GM19324 (cell line): ENCODE results near the gene TAL2.

Experiments used
- ATAC-seq: cut with Tn5 transposase; IDR thresholded peaks from one replicate; pipeline ENCODE4 v1.9.1; 2021; ENCODE audit warnings: mild to moderate bottlenecking, moderate library complexity; ENCODE audit not compliant: unreplicated experiment, low FRiP score

Gene TAL2

GRCh38 chr9:105673850-105674387, 11.7 kb downstream of the TAL2 start:
- ATAC-seq = no peak

DNA sequence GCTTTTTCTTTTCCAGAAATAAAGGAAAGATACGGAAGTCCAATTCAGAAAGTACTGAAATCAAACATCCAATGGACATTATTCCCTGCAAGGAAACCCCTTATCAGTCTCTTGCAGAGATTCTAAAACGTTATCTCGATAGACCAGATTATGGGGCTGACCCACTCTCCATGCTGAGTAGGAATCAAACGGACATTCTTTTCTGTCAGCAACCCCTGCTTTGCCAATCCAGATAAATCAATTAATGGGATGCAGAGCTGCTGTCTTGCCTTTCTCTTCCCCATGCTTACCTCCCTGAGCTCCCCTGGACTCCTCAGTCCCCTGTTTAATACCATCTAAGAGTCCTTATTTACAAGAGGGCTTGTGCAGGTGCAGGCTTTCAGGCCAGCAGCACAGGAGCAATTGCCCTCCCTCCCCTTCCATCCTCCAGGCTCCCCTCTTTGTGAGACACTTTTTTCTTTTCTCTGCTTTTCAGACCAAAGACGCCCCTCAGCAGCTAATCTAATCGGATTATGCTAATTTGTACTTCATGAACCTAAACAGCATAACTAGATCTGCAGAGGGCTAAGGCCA, 14.2 kb downstream of the TAL2 start:
- ATAC-seq = no peak

GRCh38 chr9:105678163-105678562, 15.9 kb downstream of the TAL2 start:
- ATAC-seq = no peak

DNA sequence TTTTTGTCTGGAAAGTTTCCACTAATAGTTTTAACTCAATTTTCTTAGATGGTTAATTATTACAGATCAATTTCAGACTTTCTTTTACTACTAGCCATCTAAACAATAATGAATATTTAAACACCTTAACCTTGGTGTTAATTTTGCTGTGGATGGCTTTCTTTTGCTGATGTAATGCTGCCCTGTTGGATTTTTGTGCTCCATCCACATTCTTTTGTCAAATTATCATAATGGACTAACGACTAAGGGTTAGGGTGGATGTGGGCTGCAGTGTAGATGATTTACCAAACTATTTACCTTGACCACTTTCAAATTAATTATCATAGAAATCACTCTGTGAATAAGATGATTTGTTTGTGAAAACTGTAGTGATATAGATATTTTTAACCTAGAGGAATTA, 16.5 kb downstream of the TAL2 start:
- ATAC-seq = no peak

DNA sequence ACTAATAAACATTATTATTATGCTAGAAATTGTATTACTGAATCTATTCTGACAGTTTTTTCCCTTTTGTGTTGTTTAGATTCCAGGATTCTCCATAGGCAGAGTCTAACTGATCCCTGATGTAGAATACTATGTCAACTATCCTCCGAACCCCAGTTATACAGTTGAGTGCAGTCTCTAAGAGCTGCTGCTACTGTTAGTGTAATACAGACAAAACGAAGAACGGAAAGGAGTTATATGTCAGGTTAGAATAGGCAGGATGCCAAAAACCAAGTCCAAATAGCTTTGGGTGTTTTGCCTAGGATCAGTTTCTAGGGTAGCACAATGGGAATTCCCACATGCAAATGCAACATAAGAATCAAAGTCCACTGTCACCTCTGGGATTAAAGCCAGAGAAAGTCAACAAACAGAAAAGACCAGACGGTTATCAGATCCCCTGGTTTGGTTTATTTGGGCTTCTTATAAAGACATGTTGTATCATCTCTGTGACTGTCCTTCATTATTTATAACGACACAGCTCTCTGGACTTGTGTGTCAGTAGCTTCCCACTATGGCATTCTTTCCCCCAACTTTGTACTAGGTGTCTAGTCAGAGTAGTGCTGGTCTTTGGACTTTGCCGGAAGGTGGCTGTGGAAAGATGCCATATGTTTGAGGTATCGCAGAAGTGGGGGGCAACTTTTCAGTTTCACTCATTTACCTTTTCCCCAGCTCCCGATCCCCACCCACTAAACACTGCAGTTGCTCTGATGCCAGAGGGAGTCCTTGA, 17.2 kb downstream of the TAL2 start:
- ATAC-seq = no peak

DNA sequence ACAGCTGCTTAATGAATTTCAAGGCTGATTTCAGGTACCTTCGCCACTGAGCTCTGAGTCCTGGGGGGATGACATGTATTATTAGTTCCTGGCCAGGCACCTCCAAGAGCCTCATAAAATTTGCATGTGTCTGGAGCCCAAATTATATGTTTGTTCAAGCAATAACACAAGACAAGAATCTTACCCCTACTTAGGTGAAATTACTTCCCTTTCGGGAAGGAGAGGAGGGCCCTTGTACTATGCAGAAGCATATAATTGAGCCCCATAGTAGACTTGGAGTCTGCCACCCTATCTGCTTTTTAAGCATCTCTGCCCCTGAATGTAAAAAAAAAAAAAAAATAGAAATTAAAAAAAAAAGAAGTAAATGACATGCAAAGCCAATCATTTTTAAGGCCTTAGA, 19.1 kb downstream of the TAL2 start:
- ATAC-seq = no peak

DNA sequence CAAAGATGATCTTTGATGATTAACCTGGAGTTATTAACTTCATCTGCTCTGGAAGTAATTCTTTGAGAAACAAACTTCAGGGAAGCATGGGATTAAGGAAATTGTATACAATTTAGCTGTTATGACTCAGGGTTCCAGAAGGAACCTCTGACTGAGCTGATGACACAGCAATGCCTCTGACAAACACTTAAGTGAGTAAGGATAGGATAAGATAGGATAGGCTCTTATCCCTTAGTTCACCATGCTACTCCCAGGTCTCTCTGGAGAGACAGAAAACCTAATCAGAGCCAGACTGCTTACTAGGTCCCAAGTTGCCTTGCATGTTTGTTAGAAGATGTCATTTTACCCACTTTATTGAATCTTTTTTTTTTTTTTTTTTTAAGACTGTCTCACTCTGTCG, 19.5 kb downstream of the TAL2 start:
- no peak for ATAC-seq

DNA sequence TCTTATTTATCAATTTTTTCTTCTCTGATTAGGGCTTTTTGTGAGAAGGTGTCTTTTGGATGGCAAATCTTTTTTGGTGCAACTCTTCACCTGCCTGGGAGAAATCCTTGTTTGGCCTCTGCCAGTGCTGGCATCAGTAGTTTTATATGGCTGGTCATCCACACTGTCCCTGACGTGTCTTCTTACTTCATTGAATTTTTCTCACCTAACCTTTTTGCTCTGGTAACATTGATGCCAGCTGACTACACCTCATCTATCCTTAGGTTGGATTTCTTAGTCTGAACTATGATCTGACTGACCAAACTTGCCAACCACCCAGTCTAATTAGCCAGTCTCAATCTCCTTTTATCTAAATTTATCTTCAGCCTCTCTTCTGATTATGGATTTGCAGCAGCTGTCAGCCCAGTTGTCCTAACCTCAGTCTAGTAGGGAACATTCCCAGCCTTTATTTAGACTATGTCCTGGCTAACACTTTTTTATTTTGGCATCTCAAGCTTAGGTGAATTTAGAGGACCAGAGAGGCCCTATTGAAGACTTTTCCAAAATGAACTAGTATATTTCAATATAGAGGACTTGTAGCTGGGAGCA, 21.5 kb downstream of the TAL2 start:
- ATAC-seq = no peak

GRCh38 chr9:105686936-105687335, 24.7 kb downstream of the TAL2 start:
- no peak for ATAC-seq

- no peak for ATAC-seq
Measured at GRCh38 chr9:105690742-105691141, 28.5 kb downstream of the TAL2 start.

- peak; percentile 31 for ATAC-seq
Measured at GRCh38 chr9:105693435-105694189, 31.4 kb downstream of the TAL2 start.

DNA sequence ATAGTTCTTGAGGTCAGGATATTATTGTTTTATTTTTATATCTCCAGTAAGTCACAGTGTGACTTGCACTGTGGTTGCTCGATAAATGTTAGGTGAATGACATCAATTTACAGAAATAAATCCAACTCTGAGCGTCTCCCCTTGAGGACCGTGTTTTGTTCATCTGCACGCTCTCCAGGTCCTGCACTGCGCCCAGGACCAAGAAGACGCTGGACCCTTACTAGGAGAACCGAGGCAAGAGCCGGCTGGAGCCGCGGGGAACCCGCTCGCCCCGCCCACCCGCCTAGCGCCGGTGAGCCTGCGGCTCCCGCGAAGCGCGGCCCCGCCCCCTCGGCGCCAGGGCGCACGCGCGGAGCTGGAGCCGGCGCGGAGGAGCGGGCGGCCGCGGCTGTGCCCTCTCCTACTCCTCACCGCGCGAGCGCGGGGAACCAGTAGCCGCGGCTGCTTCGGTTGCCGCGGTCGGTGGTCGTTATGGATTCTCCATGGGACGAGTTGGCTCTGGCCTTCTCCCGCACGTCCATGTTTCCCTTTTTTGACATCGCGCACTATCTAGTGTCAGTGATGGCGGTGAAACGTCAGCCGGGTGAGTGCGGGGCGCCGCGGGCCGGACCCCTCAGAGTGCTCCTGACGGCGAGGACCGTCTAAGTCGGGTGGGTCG, 32.1 kb downstream of the TAL2 start, which contains the start of gene TMEM38B:
Gene TMEM38B, plus strand, starts transcription at position 352 of the 658 bp plus-strand sequence. Its CDS starts 120 bp downstream, at position 472.
- ATAC-seq = peak; percentile 85

GRCh38 chr9:105694848-105695581, 32.8 kb downstream of the TAL2 start:
- peak; percentile 69 for ATAC-seq

- no peak for ATAC-seq
Measured at GRCh38 chr9:105696219-105696793, 34.0 kb downstream of the TAL2 start.

- no peak for ATAC-seq
Measured at GRCh38 chr9:105697871-105698270, 35.6 kb downstream of the TAL2 start.

- no peak for ATAC-seq
Measured at GRCh38 chr9:105698348-105698870, 36.2 kb downstream of the TAL2 start.

DNA sequence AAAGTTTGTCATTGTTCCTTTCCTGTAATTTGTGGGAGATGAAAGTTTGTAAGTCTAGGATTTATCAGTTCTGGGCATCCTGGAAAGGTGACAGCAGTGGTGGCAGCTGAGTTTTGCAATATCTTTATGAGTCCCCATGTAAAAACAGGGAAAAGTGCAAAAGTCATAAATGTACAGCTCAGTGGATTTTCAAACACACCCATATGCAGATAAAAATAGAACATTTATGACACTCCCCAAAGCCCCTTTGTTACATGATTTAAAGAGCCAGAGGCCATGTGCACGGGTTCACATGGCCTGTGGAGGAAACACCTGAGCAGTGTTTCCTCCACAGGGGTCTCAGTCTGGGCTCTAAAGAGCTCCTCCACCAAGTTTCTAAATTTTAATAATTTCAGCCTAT, 38.4 kb downstream of the TAL2 start:
- ATAC-seq = no peak

DNA sequence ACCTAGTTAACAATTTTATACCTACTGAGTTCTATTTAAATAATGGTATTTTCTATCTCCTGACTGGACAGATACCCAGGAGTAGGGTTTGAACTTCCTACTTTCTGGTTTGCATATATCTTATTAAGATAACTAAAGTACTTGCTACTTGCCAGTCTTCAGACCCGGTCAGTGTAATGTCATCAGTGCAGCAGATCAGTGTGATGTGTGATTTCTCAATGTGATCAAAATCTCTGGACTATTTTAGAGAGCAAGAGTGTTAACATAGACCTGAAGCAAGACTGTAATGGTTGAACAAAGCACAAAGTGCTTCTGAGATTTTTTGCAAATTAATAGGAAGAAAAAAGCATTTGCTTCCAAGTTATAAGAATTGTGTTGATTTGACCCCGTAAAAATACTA, 38.9 kb downstream of the TAL2 start:
- no peak for ATAC-seq

GRCh38 chr9:105702207-105702606, 40.0 kb downstream of the TAL2 start:
- no peak for ATAC-seq
